CD4-positive, alpha-beta memory T cell (primary cell): ENCODE results near the gene RNASEH2B. TPM values are rescaled to one million over a fixed set of nuclear protein-coding genes. Genes with fewer than 3 reads are reported as not detected.
A peak's percentile ranks its signal among the peaks of the same experiment; 100 is the strongest.

ENCODE experiments used
- CTCF ChIA-PET: fragments of 350-600 bp; sonication (Branson Sonifier 250); formaldehyde crosslinking; loops from one replicate; lab custom pipeline; 2021; ENCODE audit warnings: inconsistent platforms; ENCODE audit not compliant: partially characterized antibody; lab: Charles Lee
- POLR2A ChIA-PET: fragments of 350-600 bp; sonication (Branson Sonifier 250); formaldehyde crosslinking; loops from one replicate; lab custom pipeline; 2021; ENCODE audit not compliant: partially characterized antibody; lab: Charles Lee
- DNase-seq, 5 donors: peaks; one replicate each; pipeline versions ENCODE4 v3.0.0 to v3.0.0-alpha.2; 2020 to 2022; ENCODE audit warnings: mixed read lengths in 1 of 5
- H3K27ac ChIP-seq: one replicate; pipeline ENCODE4 v1.7.0; 2013; ENCODE audit warnings: low read depth, low read length
- H3K27me3 ChIP-seq: 2 replicates; pipeline ENCODE4 v1.7.0; 2013; ENCODE audit warnings: mild to moderate bottlenecking, low read length, moderate library complexity; ENCODE audit not compliant: insufficient read depth
- H3K36me3 ChIP-seq: 2 replicates; pipeline ENCODE4 v1.7.0; 2013; ENCODE audit warnings: mild to moderate bottlenecking, low read length, moderate library complexity; ENCODE audit not compliant: insufficient read depth
- H3K4me1 ChIP-seq: 2 replicates; pipeline ENCODE4 v1.7.0; 2013; ENCODE audit warnings: mild to moderate bottlenecking, low read length, moderate library complexity; ENCODE audit not compliant: insufficient read depth
- H3K4me3 ChIP-seq, 2 donors: one replicate each; pipeline ENCODE4 v1.7.0; 2013; ENCODE audit warnings: low read length in 2 of 2, mild to moderate bottlenecking in 1 of 2
- H3K9me3 ChIP-seq, 2 donors: one replicate each; pipeline ENCODE4 v1.7.0; 2013; ENCODE audit warnings: low read length in 2 of 2, control low read depth in 1 of 2; ENCODE audit not compliant: control insufficient read depth in 1 of 2
- H3K27ac Mint-ChIP-seq, 7 donors: one replicate each; pipeline ENCODE4 v1.8.0; 2020 to 2021; ENCODE audit warnings: mixed read lengths in 7 of 7, mild to moderate bottlenecking in 6 of 7, inconsistent platforms in 3 of 7, moderate library complexity in 3 of 7
- H3K27me3 Mint-ChIP-seq, 2 donors: one replicate each; pipeline ENCODE4 v1.8.0; 2020 to 2021; ENCODE audit warnings: mixed read lengths in 2 of 2
- H3K36me3 Mint-ChIP-seq, 2 donors: one replicate each; pipeline ENCODE4 v1.8.0; 2020 to 2021; ENCODE audit warnings: mixed read lengths in 2 of 2, inconsistent platforms in 1 of 2, mild to moderate bottlenecking in 1 of 2
- H3K4me1 Mint-ChIP-seq, 4 donors: one replicate each; pipeline ENCODE4 v1.8.0; 2020 to 2021; ENCODE audit warnings: mixed read lengths in 4 of 4, mild to moderate bottlenecking in 1 of 4
- H3K4me3 Mint-ChIP-seq, 8 donors: one replicate each; pipeline ENCODE4 v1.8.0; 2020 to 2021; ENCODE audit warnings: mixed read lengths in 8 of 8, mild to moderate bottlenecking in 7 of 8, moderate library complexity in 6 of 8, inconsistent platforms in 3 of 8
- H3K9me3 Mint-ChIP-seq, 8 donors: one replicate each; pipeline ENCODE4 v1.8.0; 2020 to 2021; ENCODE audit warnings: mixed read lengths in 8 of 8, mild to moderate bottlenecking in 5 of 8, inconsistent platforms in 3 of 8, moderate library complexity in 1 of 8
- intact Hi-C: fragments of 100-400 bp; cut with micrococcal nuclease; formaldehyde crosslinking; loops from one replicate; pipeline ENCODE4 v1.15.1; 2023
- polyA plus RNA-seq, 2 donors: library from polyadenylated mRNA; unstranded; fragments of 300-500 nt; fragmentation: Illumina TruSeq; gene quantifications; one replicate each; pipeline ENCODE4 v1.2.3, GENCODE V29; 2021
- total RNA-seq, 2 experiments: library from RNA; stranded (reverse); gene quantifications; one replicate each; pipeline ENCODE4 v1.2.3, GENCODE V29; 2021

RNASEH2B gene
- total and polyA plus RNA-seq, 4 experiments from 2014 or later = 88.9 to 133 (median 103) TPM

DNA sequence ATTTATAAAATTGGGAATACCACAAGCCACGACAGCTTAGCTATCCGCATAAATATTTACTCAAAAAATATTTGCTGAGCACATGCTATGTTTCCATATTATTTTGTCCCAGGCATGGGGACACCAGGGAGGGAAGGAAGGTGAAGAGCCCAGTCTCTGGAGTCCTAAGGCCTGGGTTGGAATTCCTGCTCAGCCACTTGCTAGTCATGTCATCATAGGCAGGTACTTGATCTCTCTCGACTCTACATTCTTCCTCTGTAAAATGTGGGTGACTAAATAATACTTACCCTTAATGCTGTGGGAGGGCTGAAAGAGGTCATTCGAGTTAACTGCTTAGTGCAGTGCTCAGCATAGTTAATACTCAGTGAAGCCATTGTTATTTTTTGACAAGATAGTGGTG is 4.3 kb upstream of the RNASEH2B start:
- CTCF ChIA-PET = interaction anchor here (0.9 to 1.4 kb wide), 2 partner anchors 11 to 13 kb away, joined by 3 to 5 read pairs; no protein-coding TSS in a partner anchor
- H3K9me3 ChIP-seq = no peaks in the 10 kb centered on the region
- no peak for DNase-seq
- Mint-ChIP-seq H3K4me3 (no peak overlapping the region), H3K27me3 (peaks cover 0 to 2% of the 10 kb centered on the region in 2 donors), H3K9me3 (no peaks in the 10 kb centered on the region), H3K36me3 (no peaks in the 10 kb centered on the region), H3K4me1 (peaks cover under 1 to 3% (median 1%) of the 10 kb centered on the region in 4 donors), H3K27ac (no peak overlapping the region)
- POLR2A ChIA-PET = no interaction called here
- H3K27ac ChIP-seq = no peak overlapping the region
- H3K27me3 ChIP-seq = no peaks in the 10 kb centered on the region
- H3K36me3 ChIP-seq = no peaks in the 10 kb centered on the region
- peaks cover 9% of the 10 kb centered on the region for H3K4me1 ChIP-seq
- intact Hi-C loops = no loop called here
- no peak overlapping the region for H3K4me3 ChIP-seq

DNA sequence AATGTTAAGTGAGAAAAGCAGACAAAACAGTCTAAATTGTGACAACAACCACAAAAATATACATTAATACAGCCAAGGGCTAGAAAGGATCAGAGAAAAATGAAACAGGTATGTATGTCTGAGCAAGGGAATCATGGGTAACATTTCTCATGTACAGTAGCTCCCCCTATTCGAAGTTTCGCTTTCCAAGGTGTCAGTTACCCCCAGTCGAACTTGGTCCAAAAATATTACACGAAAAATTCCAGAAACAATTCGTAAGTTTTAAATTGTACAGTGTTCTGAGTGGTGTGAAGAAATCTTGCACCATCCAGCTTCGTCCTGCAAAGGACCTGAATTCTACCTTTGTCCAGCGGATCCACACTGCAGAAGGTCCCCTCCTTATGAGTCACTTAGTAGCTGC is 1.8 kb upstream of the RNASEH2B start:
- Histone ChIP-seq H3K27me3 (no peaks in the 10 kb centered on the region), H3K9me3 (no peaks in the 10 kb centered on the region), H3K4me1 (peaks cover 29% of the 10 kb centered on the region), H3K27ac (no peak overlapping the region), H3K36me3 (no peaks in the 10 kb centered on the region), H3K4me3 (no peak overlapping the region)
- ChIA-PET POLR2A (interaction anchor here (6.6 to 10.2 kb wide), 2 partner anchors 14 to 781 kb away, joined by 115 to 181 read pairs; no protein-coding TSS in a partner anchor), CTCF (interaction anchor here (2.9 kb wide), 1 partner anchor 15 kb away, joined by 19 read pairs; no protein-coding TSS in a partner anchor)
- peak overlapping the region in 3 of 7 donors; percentile 55 to 95 (median 62) for H3K27ac Mint-ChIP-seq
- H3K36me3 Mint-ChIP-seq = peaks cover 0 to 7% of the 10 kb centered on the region in 2 donors
- intact Hi-C loops = no loop called here
- H3K9me3 Mint-ChIP-seq = no peaks in the 10 kb centered on the region
- peaks cover 0 to 2% of the 10 kb centered on the region in 2 donors for H3K27me3 Mint-ChIP-seq
- H3K4me3 Mint-ChIP-seq = peak overlapping the region in 2 of 8 donors; percentile 12 to 67
- no peak for DNase-seq
- H3K4me1 Mint-ChIP-seq = peaks cover 18 to 26% (median 23%) of the 10 kb centered on the region in 4 donors

DNA sequence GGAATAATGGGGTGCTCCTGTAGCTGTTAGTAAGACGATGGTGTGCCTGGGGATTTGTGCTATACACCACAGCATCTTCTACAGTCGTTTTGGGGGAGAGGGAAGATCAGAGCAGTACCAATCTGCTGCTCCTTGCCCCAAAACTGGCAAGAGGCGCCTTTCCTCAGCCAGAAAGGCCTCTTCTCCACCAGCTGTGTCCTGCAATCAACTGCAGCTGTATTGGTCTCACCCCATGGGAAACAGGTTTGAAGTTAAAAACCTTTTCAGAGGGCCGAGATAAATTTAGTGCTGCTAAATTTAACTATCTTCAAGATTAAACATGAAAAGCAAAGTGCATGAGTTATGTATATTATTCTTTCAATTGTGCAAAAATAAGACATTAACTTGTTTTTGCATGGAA is 1.2 kb upstream of the RNASEH2B start:
- no peaks in the 10 kb centered on the region for H3K9me3 ChIP-seq
- H3K4me3 ChIP-seq = no peak overlapping the region
- ChIA-PET POLR2A (interaction anchor here (4.2 to 10.2 kb wide), 3 partner anchors 15 to 911 kb away, joined by 58 to 181 read pairs (median 115); partner anchors contain the start of gene TRIM13), CTCF (interaction anchor here (0.8 to 2.9 kb wide), 3 partner anchors 16 to 972 kb away, joined by 3 to 19 read pairs (median 4); partner anchors contain the start of gene SPRYD7)
- Mint-ChIP-seq H3K27ac (peak overlapping the region in 6 of 7 donors; percentile 57 to 95 (median 68)), H3K4me1 (peaks cover 18 to 27% (median 23%) of the 10 kb centered on the region in 4 donors), H3K4me3 (peak overlapping the region; percentile 30 to 67 (median 52)), H3K9me3 (no peaks in the 10 kb centered on the region), H3K36me3 (peaks cover 0 to 7% of the 10 kb centered on the region in 2 donors), H3K27me3 (peaks cover 0 to 2% of the 10 kb centered on the region in 2 donors)
- intact Hi-C loops = no loop called here
- H3K4me1 ChIP-seq = peaks cover 34% of the 10 kb centered on the region
- no peak overlapping the region for H3K27ac ChIP-seq
- H3K27me3 ChIP-seq = no peaks in the 10 kb centered on the region
- no peak for DNase-seq
- H3K36me3 ChIP-seq = no peaks in the 10 kb centered on the region

DNA sequence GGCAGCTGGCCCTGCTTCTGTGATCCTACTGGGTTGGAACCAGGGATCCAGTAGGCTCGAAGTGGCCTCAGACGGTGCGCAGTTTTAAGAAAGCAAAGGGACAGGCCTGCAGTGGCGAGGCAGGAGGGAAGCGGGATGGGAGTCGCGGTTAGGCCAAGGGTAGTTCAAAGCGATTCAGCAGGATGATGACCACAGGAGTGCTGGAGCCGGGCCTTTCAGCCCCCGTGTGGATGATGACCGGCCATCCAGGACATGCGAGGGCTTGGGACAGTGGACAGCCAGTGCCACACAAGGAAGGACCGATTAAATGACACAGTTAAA is 854 bp downstream of the RNASEH2B start:
- H3K4me3 Mint-ChIP-seq = peak overlapping the region; percentile 82 to 98 (median 94)

DNA sequence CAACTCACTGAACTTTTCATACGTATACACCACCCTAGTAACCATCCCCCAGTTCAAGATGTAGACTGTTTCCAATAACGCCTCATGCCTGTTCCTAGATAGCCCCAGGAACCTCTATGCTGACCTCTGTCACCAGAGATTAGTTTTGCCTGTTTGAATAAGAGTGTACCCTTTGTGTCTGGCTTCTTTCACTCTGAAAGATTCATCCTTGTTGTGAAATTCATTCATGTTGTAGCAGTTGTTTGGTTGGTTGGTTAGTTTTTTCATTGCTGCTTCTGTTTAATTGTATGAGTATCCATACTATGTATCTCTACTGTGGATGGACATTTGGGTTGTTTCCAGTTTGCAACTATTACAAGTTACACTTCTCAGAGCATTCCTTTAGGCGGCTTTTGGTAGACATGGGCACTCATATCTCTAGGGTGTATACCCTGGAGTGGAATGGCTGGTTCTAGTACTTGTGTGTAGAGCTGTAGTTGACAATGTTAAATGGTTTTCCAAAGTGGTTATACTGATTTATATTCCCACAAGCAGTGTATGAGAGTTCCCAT is 1.6 kb downstream of the RNASEH2B start:
- DNase-seq = peak in 3 of 5 donors; percentile 8 to 29 (median 15)

More for the DNA sequence above, 854 bp downstream of the RNASEH2B start:
- no peak for DNase-seq
- no peaks in the 10 kb centered on the region for H3K27me3 ChIP-seq
- peak overlapping the region; percentile 79 for H3K27ac ChIP-seq
- Mint-ChIP-seq H3K4me1 (peaks cover 30 to 42% (median 36%) of the 10 kb centered on the region in 4 donors), H3K27ac (peak overlapping the region; percentile 89 to 98 (median 95)), H3K27me3 (peaks cover 0 to 2% of the 10 kb centered on the region in 2 donors), H3K9me3 (no peaks in the 10 kb centered on the region), H3K36me3 (peaks cover 0 to 7% of the 10 kb centered on the region in 2 donors)
- no peaks in the 10 kb centered on the region for H3K36me3 ChIP-seq
- POLR2A ChIA-PET = interaction anchor here (1.0 to 10.2 kb wide), 12 partner anchors 10 to 1117 kb away, joined by 3 to 181 read pairs (median 10); partner anchors contain the start of genes KPNA3, SPRYD7 and TRIM13
- H3K9me3 ChIP-seq = no peaks in the 10 kb centered on the region
- peak overlapping the region; percentile 73 to 92 for H3K4me3 ChIP-seq
- intact Hi-C loops = loop anchor here (5.0 kb wide), 4 partner anchors 553 to 1118 kb away; partner anchors contain the start of gene KPNA3
- H3K4me1 ChIP-seq = peaks cover 52% of the 10 kb centered on the region
- CTCF ChIA-PET = interaction anchor here (2.0 to 6.4 kb wide), 6 partner anchors 12 to 934 kb away, joined by 13 to 105 read pairs (median 34); partner anchors contain the start of gene TRIM13

DNA sequence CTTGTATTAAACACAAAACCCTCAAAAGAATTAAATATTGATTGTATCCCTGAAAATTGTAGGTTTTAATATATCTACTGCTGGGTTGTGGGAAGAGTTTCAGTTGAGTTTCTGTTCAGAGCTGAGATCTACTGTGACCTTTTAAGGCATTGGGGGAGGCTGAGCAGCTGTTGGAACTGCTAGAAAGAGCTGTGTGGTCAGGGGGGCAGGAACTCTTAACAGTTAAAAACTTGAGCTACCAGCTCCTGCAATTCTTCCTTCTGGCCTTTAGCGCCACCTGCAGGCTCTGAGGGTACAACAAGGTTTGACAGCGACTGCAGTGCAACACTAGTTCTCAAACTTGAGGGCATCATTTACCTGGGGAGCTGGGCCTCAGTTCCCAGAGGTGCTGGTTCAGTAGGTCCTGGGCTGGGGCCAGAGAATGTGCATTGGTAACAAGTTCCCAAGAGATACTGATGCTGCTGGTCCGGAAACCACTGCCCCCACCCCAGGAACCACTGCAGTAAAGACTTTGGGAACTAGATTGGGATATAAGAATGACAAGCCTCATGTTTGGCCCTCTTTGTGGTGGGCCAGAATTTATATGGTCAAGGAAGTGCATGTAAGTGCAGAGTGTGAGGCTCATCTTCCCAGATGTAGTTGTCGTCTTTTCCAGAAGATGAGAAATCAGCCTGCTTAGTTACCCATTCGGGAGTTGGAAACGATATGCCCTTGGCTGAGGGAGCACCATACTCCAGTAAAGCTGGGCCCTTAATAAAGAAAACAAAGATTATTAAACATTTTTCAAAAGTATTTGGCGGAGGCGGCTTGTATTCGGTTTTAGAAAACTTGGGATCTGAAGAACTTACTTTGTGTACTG is 2.6 kb downstream of the RNASEH2B start:
- POLR2A ChIA-PET = interaction anchor here (0.9 to 10.2 kb wide), 17 partner anchors 11 to 1119 kb away, joined by 3 to 181 read pairs (median 8); partner anchors contain the start of genes KPNA3, SPRYD7 and TRIM13
- H3K27ac ChIP-seq = peak overlapping the region; percentile 79

More for the DNA sequence above, 1.6 kb downstream of the RNASEH2B start:
- peak overlapping the region; percentile 79 for H3K27ac ChIP-seq
- H3K36me3 Mint-ChIP-seq = peaks cover 0 to 7% of the 10 kb centered on the region in 2 donors
- H3K9me3 Mint-ChIP-seq = no peaks in the 10 kb centered on the region
- intact Hi-C loops = loop anchor here (1.0 to 5.0 kb wide), 6 partner anchors 554 to 1119 kb away; partner anchors contain the start of genes KPNA3 and SPRYD7
- peaks cover 0 to 2% of the 10 kb centered on the region in 2 donors for H3K27me3 Mint-ChIP-seq
- H3K4me1 ChIP-seq = peaks cover 59% of the 10 kb centered on the region
- no peaks in the 10 kb centered on the region for H3K9me3 ChIP-seq
- peak overlapping the region; percentile 73 to 92 for H3K4me3 ChIP-seq
- no peaks in the 10 kb centered on the region for H3K27me3 ChIP-seq
- H3K4me1 Mint-ChIP-seq = peaks cover 34 to 49% (median 40%) of the 10 kb centered on the region in 4 donors
- ChIA-PET CTCF (interaction anchor here (0.5 to 6.4 kb wide), 64 partner anchors 8 to 1241 kb away, joined by 3 to 105 read pairs (median 4); partner anchors contain the start of gene TRIM13), POLR2A (interaction anchor here (0.9 to 10.2 kb wide), 16 partner anchors 12 to 1118 kb away, joined by 3 to 181 read pairs (median 9); partner anchors contain the start of genes KPNA3, SPRYD7 and TRIM13)
- H3K36me3 ChIP-seq = no peaks in the 10 kb centered on the region
- H3K27ac Mint-ChIP-seq = peak overlapping the region; percentile 89 to 98 (median 95)
- peak overlapping the region; percentile 82 to 98 (median 94) for H3K4me3 Mint-ChIP-seq

More for the DNA sequence above, 2.6 kb downstream of the RNASEH2B start:
- peak; percentile 82 to 90 (median 83) for DNase-seq
- H3K9me3 ChIP-seq = no peaks in the 10 kb centered on the region
- Mint-ChIP-seq H3K4me1 (peaks cover 43 to 59% (median 50%) of the 10 kb centered on the region in 4 donors), H3K4me3 (peak overlapping the region; percentile 82 to 98 (median 94)), H3K36me3 (peaks cover 0 to 7% of the 10 kb centered on the region in 2 donors), H3K27ac (peak overlapping the region; percentile 89 to 98 (median 95)), H3K27me3 (peaks cover 0 to under 1% of the 10 kb centered on the region in 2 donors), H3K9me3 (no peaks in the 10 kb centered on the region)
- no peaks in the 10 kb centered on the region for H3K27me3 ChIP-seq
- peaks cover 69% of the 10 kb centered on the region for H3K4me1 ChIP-seq
- CTCF ChIA-PET = interaction anchor here (0.5 to 6.4 kb wide), 77 partner anchors 8 to 1242 kb away, joined by 3 to 105 read pairs (median 3); partner anchors contain the start of genes KPNA3 and TRIM13
- no peaks in the 10 kb centered on the region for H3K36me3 ChIP-seq
- intact Hi-C loops = loop anchor here (1.0 to 5.0 kb wide), 13 partner anchors 111 to 1120 kb away; partner anchors contain the start of genes KPNA3, SPRYD7 and TRIM13
- peak overlapping the region; percentile 73 to 92 for H3K4me3 ChIP-seq
